CD4-positive, alpha-beta T cell treated with Interleukin-2 at 100 ng/mL for 4 hours (primary cell): Measurements from ENCODE around the gene EMX1.
A peak's percentile ranks its signal among the peaks of the same experiment; 100 is the strongest.

ENCODE experiments used
- DNase-seq: peaks from one replicate; pipeline ENCODE4 v3.0.0-alpha.2; 2020; ENCODE audit warnings: low spot score

The EMX1 gene

DNA sequence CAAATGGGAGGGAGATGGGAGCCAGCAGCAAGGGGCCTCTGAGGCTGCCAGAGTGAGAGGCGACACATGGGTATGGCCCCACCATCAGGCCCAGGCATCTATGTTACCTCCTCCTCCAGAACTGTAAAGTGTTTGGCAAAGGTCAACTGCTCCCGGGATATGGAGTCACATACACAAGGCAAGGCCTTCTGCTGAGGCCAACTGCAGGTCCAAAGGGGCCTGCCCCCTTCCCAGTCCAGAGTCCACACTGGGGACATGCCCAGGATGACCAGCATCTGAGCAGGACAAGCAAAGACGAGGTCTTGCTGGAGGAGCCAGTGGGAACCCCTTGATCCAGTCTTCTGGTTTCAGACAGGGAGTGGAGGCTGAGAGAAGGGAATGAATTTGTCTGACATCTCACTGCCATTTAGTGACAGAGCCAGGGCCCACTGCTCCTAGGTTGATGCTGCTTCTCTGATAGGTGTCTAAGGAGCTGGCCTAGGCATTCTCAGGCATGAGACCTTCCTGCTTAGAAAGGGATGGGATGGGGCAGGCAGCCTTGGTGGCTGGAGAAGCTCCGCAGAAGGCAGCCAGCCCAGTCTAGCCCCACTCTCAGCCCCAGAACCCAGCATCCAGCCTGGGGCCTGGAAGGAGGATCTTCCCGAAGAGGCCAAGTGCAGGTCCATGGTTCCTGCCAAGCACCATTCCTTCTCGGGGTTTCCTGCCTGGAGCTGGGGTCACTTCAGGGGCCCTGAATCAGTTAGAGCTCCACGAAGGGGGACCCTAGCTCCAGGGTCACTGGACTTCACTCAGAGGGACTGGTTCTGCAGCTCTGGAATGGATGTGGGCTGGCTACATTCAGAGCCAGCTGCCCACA is 26.4 kb downstream of the EMX1 start:
- DNase-seq, result no peak

GRCh38 chr2:72944804-72945449 is 27.6 kb downstream of the EMX1 start:
- DNase-seq, result no peak

DNA sequence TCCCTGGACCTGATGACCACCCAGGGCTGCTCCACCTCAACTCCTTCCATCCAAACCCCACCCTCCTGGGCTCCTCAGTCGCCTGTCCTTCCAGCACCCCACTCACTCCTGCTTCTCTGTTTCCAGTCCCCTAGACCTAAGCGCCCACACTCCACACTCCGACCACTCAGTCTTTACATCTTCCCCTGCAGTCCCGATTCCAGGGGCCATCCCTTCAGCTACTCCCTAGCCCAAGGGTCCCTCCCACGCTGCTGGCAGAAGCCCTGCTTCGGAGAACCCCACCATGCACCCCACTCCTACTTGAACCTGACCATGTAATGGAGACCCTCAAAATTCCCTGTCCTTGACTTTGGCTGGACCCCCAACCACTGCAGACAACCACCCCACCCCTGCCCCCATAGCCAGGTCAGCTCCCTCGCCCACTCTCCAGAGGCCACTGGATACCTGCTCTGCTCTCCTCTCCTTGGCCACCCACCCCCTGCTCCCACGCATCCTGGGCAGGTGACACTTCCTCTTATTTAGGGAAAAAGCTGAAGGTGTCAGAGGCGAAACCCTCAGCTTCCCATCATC is 28.2 kb downstream of the EMX1 start:
- DNase-seq, result no peak

GRCh38 chr2:72946466-72946865 is 29.1 kb downstream of the EMX1 start:
- DNase-seq, result no peak

- no peak for DNase-seq
Measured at GRCh38 chr2:72947952-72948830, 30.9 kb downstream of the EMX1 start.

GRCh38 chr2:72949045-72949444 is 31.7 kb downstream of the EMX1 start:
- DNase-seq, result no peak

- no peak for DNase-seq
Measured at GRCh38 chr2:72949642-72950041, 32.3 kb downstream of the EMX1 start.

DNA sequence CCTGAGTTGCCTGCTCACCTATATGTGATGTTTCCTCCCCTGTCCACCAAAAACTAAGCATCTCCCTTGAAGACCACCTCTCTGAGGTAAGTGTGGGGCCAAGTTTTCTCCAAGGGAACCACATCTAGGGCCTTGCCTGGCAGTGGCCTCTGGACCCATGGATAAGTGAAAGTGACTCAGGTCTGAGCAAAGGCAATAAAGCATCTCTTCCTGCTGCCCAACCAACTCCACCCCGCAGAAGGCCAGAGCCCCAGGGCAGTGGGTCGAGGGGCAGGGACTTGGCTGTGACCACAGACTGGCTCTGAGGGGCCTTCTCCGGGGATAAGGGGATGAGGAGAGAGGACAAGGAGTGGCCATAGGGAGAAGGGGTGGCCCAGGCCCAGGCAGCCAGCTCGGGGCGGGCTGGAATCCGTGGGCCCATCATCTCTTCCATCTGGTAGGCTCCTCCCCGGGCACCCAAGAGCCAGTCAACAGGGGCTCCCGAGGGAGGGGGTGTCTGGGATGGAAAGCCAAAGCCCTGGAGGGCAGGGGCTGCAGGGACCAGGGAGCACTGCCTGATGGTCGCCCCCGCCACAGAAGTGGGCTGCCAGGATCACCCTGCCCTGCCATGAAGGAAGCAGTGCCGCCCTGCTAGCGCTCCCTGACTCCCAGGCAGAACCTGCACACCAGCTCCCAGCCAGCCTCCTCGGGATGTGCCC is 33.4 kb downstream of the EMX1 start:
- DNase-seq, result no peak

DNA sequence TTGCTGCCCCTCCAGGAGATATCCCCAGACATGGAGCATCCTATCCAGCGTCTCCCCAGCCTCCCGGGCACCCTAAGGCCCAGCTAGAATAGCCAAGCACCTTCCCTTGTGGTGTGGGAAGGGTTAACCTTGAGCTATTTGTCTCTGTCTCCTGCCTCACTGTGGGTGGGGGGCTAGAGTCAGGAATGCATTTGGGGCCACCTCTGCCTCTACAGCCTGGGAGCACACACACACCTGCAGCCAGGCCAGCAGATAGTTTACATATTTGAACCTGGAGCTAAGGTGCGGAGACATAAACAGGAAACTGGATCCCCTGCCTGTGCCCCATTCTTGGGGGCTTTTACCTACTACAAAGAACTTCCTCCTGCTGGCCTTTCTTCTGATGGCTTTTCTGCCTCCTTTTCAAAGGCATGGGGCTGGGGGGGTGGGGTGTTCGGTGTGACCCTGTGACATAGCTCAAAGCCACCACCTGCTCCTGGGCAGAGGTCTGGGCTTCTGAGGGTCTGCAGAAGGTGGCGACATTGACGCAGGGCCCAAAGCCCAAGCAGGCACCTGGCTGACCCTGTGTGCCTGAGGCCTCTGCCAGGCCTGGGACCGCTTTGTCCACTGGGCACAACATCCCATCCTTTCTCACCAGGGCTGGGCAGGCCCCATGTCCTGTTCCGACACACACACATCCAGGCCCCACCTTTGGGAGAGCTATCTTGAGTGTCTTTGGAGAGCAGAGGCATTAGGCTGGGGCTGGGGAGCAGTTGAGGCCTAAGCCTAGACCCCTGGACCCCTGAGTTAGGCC is 34.2 kb downstream of the EMX1 start:
- DNase-seq, result no peak

DNA sequence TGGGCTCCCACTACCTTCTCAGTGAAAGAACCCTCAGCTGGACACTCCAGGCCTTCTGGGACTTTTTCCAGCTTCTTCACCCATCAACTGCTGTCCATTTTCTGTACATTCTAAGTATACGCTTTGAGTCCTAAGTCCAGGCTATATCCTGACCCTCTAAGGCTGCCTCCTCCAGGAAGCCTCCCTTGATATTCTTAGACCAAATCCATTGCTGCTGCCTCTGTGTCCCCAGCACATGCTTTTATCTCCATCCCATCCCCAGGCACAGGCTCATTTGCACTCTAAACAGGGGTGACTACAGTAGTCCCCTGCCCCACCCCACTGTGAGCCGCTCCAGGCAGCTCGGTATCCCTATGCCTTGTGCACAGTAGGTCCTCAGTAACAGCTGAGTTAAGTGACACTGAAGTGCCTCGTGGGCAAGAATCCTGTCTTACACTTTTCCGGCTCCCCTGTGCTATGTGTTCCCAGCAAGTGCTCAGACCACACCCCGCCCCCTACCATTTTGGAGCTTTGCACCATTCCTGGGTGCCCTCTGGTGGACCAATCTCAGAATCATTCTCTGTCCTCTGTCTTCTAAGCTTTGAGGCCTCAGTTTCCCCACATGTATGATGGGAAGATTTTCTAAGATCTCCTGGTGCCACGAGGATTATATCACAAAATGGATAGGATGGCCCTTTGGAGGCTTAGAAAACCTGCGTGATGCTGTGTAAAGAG is 34.9 kb downstream of the EMX1 start:
- DNase-seq, result no peak

DNA sequence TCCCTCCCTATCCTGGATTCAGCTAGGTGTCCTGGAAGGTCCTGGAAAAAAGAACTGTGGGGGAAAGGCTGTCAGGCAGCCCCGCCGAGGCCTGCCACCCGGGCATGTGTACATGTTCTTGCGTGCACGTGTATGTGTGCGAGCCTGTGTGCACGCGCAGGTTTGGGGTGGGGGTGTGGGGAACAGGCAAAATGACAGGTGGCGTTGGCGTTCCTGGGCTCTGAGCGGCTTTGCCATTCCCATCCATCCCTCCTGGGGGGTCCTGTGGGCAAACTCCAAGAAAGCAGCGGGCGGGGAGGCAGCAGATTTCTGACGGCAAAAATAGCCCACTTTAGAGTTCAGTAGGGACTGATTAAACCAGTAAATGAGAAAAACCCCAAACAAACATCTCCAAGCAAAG is 35.6 kb downstream of the EMX1 start:
- DNase-seq, result no peak

GRCh38 chr2:72953528-72953927 is 36.2 kb downstream of the EMX1 start:
- DNase-seq, result no peak

- peak; percentile 26 for DNase-seq
Measured at GRCh38 chr2:72953976-72954375, 36.7 kb downstream of the EMX1 start.

DNA sequence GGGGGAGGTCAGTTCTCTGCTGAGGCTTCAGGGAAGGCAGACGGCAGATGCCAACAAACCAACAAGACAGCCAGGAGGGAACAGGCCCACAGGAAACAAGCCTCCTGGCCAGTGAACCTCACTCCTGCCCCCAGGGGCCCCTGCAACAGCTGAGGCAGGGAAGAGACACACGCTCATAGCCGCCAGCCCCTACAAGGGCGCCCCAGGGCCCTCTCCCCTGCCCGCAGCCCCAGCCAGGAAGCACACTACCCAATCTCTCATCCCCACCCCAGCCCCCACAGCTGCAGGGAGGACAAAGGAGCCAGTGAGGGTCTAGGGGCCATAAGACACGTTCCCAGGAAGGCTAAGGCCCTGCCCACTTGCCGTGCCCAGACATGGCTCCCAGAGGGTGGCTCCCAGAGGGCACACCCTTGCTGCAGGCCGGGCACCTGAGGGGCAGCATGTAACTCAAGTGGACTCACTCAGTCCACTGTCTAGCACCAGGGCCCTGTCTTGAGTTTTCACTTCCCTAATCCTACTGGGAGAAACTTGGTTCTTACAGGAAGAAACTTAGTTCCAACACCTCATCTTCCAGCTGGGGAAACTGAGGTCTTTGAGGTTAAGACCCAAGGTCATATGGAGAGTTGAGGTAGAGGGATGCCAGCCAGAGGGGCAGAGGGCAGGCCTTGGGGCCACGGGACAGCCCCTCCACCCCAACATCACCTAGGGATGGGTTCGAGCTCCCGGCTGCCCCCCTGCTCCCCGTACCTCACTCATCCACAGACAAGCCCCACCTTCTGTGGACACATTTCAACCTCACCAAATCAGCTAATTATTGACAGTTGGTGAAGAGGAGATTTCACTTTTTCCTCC is 37.3 kb downstream of the EMX1 start:
- no peak for DNase-seq

- DNase-seq, result no peak
Measured at GRCh38 chr2:72955228-72956049, 38.1 kb downstream of the EMX1 start.

GRCh38 chr2:72956050-72956395 is 38.7 kb downstream of the EMX1 start:
- no peak for DNase-seq

DNA sequence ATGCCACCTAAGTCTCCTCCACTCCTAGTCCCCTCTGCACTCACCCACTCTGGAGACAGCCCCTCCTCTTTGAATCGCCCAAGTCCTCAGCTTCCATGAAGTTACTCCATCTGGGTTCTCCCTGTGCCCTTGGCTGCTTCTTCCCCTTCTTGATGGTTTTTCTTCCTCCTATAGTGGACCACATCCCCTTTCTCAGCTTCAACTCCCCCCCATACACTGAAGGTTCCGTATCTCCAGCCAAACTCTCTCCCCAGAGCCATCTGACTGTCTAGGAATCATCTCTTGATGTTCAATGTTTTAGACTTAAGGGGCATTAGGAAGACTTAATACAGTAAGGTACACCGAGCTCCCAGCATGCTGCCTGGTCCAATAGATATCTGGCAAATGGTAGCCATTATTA is 39.6 kb downstream of the EMX1 start:
- DNase-seq, result no peak
